Caco-2 (cell line): ENCODE data around the gene RNF112. TPM values are rescaled to one million over a fixed set of nuclear protein-coding genes. Genes with fewer than 3 reads are reported as not detected.

Experiments used
- BruUV-seq: library from RNA; stranded (reverse); fragments of 400-500 nt; replicated peaks from 2 replicates; lab custom pipeline; 2021; lab: Mats Ljungman, UMichigan
- CTCF ChIA-PET: fragments of 300-600 bp; sonication (Branson Sonifier 250); formaldehyde crosslinking; loops from one replicate; lab custom pipeline; 2022; ENCODE audit warnings: antibody characterized with exemption; lab: Charles Lee
- POLR2A ChIA-PET: fragments of 300-600 bp; sonication (Branson Sonifier 250); formaldehyde crosslinking; loops from one replicate; lab custom pipeline; 2022; ENCODE audit warnings: antibody characterized with exemption; lab: Charles Lee
- DNase-seq, 2 experiments: peaks; one replicate each; pipeline versions ENCODE4 v3.0.0 to v3.0.0-alpha.2; 2020 to 2022
- H3K27me3 ChIP-seq: replicated peaks from 2 replicates; pipeline ENCODE4 v1.6.0; 2011; ENCODE audit warnings: low read length; ENCODE audit not compliant: control insufficient read depth, insufficient read depth
- H3K36me3 ChIP-seq: 2 replicates; pipeline ENCODE4 v1.5.1; 2011; ENCODE audit warnings: low read length; ENCODE audit not compliant: control insufficient read depth, insufficient read depth
- H3K4me1 ChIP-seq: fragments of 250-450 bp; sonication (Bioruptor Pico); 2 replicates; pipeline ENCODE4 v1.5.1; 2020; ENCODE audit warnings: mild to moderate bottlenecking
- H3K4me3 ChIP-seq: 2 replicates; pipeline ENCODE4 v1.5.1; 2011; ENCODE audit warnings: low read depth, mild to moderate bottlenecking, control low read depth, low read length
- H3K9me3 ChIP-seq: fragments of 250-450 bp; sonication (Bioruptor Pico); 2 replicates; pipeline ENCODE4 v1.5.1; 2020; ENCODE audit warnings: mild to moderate bottlenecking, moderate library complexity
- H3K27ac Mint-ChIP-seq: one replicate; pipeline ENCODE4 v1.8.0; 2022; ENCODE audit warnings: mixed read lengths; ENCODE audit not compliant: unreplicated experiment
- H3K27me3 Mint-ChIP-seq: one replicate; pipeline ENCODE4 v1.8.0; 2022; ENCODE audit warnings: mixed read lengths; ENCODE audit not compliant: insufficient read depth, unreplicated experiment
- H3K36me3 Mint-ChIP-seq: one replicate; pipeline ENCODE4 v1.8.0; 2022; ENCODE audit warnings: mild to moderate bottlenecking, mixed read lengths; ENCODE audit not compliant: insufficient read depth, unreplicated experiment
- H3K4me1 Mint-ChIP-seq: one replicate; pipeline ENCODE4 v1.8.0; 2022; ENCODE audit warnings: low read depth, mixed read lengths; ENCODE audit not compliant: unreplicated experiment
- H3K4me3 Mint-ChIP-seq: one replicate; pipeline ENCODE4 v1.8.0; 2022; ENCODE audit warnings: mild to moderate bottlenecking, moderate library complexity, mixed read lengths; ENCODE audit not compliant: unreplicated experiment
- H3K9me3 Mint-ChIP-seq: one replicate; pipeline ENCODE4 v1.8.0; 2022; ENCODE audit warnings: mixed read lengths; ENCODE audit not compliant: unreplicated experiment
- intact Hi-C: fragments of 100-400 bp; cut with micrococcal nuclease; formaldehyde crosslinking; loops from one replicate; pipeline ENCODE4 v1.10.0; 2022; ENCODE audit not compliant: unreplicated experiment
- total RNA-seq: library from RNA; stranded (reverse); gene quantifications from 2 replicates; pipeline ENCODE4 v1.2.3, GENCODE V29; 2022
- TF ChIP-seq, protein P1 (sequence below), 2 experiments: fragments of 200-600 bp in 1 of 2; IDR thresholded peaks; 1 replicate in 1 of 2; 2 replicates in 1 of 2; pipeline versions ENCODE4 v1.5.1 to v1.8.0; 2011 to 2022; ENCODE audit warnings: antibody characterized with exemption in 1 of 2, control low read depth in 1 of 2, inconsistent platforms in 1 of 2, low read depth in 1 of 2, low read length in 1 of 2, mild to moderate bottlenecking in 1 of 2, moderate library complexity in 1 of 2; ENCODE audit not compliant: insufficient read depth in 1 of 2, severe bottlenecking in 1 of 2, unreplicated experiment in 1 of 2

RNF112 gene
- total RNA-seq, 1 experiment from 2014 or later, result not detected

DNA sequence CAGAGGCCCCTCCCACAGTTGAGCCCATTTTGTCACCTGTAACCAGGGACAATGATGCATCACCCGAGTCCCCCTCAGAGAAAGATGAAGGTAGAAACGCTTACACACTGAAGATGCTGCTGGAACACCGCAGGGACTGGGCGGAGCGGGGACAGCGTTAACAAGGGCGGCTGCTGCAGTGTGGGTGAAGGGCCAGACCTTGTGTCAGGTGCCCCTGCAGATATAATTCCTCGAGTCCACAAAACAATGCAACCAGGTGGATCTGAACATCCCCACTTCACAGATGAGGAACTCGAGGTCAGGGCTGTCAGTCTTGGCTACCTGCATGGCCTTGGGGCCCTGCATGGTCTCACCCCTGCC, 39.0 kb upstream of the RNF112 start:
- Mint-ChIP-seq H3K27me3 (no peaks in the 10 kb centered on the region), H3K27ac (no peak overlapping the region), H3K4me3 (no peak overlapping the region), H3K36me3 (peaks cover 4% of the 10 kb centered on the region), H3K4me1 (peaks cover 13% of the 10 kb centered on the region), H3K9me3 (no peaks in the 10 kb centered on the region)
- Histone ChIP-seq H3K4me3 (no peak overlapping the region), H3K4me1 (peaks cover 11% of the 10 kb centered on the region), H3K27me3 (no peaks in the 10 kb centered on the region), H3K9me3 (no peaks in the 10 kb centered on the region), H3K36me3 (no peaks in the 10 kb centered on the region)
- DNase-seq, result no peak
- TF ChIP-seq, protein P1, sequence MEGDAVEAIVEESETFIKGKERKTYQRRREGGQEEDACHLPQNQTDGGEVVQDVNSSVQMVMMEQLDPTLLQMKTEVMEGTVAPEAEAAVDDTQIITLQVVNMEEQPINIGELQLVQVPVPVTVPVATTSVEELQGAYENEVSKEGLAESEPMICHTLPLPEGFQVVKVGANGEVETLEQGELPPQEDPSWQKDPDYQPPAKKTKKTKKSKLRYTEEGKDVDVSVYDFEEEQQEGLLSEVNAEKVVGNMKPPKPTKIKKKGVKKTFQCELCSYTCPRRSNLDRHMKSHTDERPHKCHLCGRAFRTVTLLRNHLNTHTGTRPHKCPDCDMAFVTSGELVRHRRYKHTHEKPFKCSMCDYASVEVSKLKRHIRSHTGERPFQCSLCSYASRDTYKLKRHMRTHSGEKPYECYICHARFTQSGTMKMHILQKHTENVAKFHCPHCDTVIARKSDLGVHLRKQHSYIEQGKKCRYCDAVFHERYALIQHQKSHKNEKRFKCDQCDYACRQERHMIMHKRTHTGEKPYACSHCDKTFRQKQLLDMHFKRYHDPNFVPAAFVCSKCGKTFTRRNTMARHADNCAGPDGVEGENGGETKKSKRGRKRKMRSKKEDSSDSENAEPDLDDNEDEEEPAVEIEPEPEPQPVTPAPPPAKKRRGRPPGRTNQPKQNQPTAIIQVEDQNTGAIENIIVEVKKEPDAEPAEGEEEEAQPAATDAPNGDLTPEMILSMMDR (IDR thresholded peaks at IDR 0.05; ENCODE audit: insufficient read depth in 1 of 2, low read depth in 1 of 2, low read length in 1 of 2, severe bottlenecking in 1 of 2, unreplicated experiment in 1 of 2), result no peak
- ChIA-PET POLR2A (no interaction called here), CTCF (no interaction called here)
- intact Hi-C loops, result no loop called here
- BruUV-seq, result no TSS peak

DNA sequence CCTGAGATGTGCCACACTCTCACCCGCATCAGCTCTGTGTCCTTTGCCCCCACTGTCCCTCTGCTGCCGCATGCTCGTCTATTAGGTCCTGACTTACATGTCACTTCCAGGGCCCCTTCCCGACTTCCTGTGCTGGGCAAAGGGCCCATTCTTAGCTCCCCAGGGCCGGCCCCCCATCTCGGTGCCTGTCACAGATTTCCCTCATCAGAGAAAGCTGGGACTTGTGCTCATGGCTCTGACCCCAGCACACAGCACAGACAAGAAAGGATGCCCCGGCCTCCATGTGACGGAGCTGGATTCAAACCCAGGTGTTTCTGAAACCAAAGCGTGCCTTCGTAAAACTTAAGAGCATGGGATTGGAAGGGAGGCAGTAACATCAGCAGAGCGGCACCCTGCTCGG, 38.6 kb upstream of the RNF112 start:
- CTCF ChIA-PET, result no interaction called here
- peaks cover 13% of the 10 kb centered on the region for H3K4me1 Mint-ChIP-seq
- H3K36me3 ChIP-seq, result no peaks in the 10 kb centered on the region
- H3K27me3 ChIP-seq, result no peaks in the 10 kb centered on the region
- POLR2A ChIA-PET, result no interaction called here
- H3K27me3 Mint-ChIP-seq, result no peaks in the 10 kb centered on the region
- no peak for DNase-seq
- BruUV-seq, result no TSS peak
- no peak overlapping the region for H3K4me3 ChIP-seq
- no peaks in the 10 kb centered on the region for H3K9me3 Mint-ChIP-seq
- no peak overlapping the region for H3K4me3 Mint-ChIP-seq
- H3K9me3 ChIP-seq, result no peaks in the 10 kb centered on the region
- no peak overlapping the region for H3K27ac Mint-ChIP-seq
- peaks cover 9% of the 10 kb centered on the region for H3K36me3 Mint-ChIP-seq
- intact Hi-C loops, result no loop called here
- H3K4me1 ChIP-seq, result peaks cover 11% of the 10 kb centered on the region
- TF ChIP-seq, protein P1 (IDR thresholded peaks at IDR 0.05; ENCODE audit: insufficient read depth in 1 of 2, low read depth in 1 of 2, low read length in 1 of 2, severe bottlenecking in 1 of 2, unreplicated experiment in 1 of 2), result no peak

DNA sequence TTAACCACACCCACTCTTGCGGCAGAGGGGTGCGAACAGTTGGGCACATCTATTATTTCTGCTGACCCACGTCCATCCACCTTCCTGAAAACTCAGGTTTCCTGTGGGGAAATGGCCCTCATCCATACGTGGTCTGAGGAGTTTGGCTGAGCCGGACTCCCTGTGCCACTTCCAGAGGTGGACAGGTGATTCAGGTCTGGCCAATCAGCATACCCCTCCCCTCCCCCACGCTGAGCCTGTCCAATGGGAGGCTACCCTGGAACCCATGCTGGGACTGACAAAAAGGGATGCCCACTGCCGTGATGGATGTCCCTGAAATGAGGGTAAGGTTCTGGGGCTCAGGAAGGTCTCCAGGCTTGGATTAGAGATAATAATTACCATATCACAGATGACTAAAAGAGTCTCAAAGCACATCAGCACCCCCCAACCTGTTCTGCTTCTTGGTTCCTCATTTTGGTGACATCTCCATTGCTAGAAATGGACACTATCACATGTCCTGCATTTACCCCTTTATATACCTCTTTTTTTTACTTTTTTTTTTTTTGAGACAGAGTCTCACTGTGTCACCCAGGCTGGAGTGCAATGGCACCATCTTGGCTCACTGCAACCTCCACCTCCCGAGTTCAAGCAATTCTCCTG, 38.0 kb upstream of the RNF112 start:
- TF ChIP-seq, protein P1 (IDR thresholded peaks at IDR 0.05; ENCODE audit: insufficient read depth in 1 of 2, low read depth in 1 of 2, low read length in 1 of 2, severe bottlenecking in 1 of 2, unreplicated experiment in 1 of 2), result no peak
- Histone ChIP-seq H3K36me3 (no peaks in the 10 kb centered on the region), H3K9me3 (no peaks in the 10 kb centered on the region), H3K4me3 (no peak overlapping the region), H3K27me3 (no peaks in the 10 kb centered on the region), H3K4me1 (peaks cover 11% of the 10 kb centered on the region)
- no peaks in the 10 kb centered on the region for H3K9me3 Mint-ChIP-seq
- BruUV-seq, result no TSS peak
- POLR2A ChIA-PET, result no interaction called here
- no peak for DNase-seq
- H3K27ac Mint-ChIP-seq, result no peak overlapping the region
- CTCF ChIA-PET, result no interaction called here
- peaks cover 14% of the 10 kb centered on the region for H3K36me3 Mint-ChIP-seq
- intact Hi-C loops, result no loop called here
- peaks cover 13% of the 10 kb centered on the region for H3K4me1 Mint-ChIP-seq
- H3K4me3 Mint-ChIP-seq, result no peak overlapping the region
- no peaks in the 10 kb centered on the region for H3K27me3 Mint-ChIP-seq
